Breast epithelium (tissue), 4 donors: ENCODE measurements around the gene DIS3L2. TPM values are rescaled to one million over a fixed set of nuclear protein-coding genes. Genes with fewer than 3 reads are reported as not detected.
A peak's percentile ranks its signal among the peaks of the same experiment; 100 is the strongest.

Experiments used
- DNase-seq, 2 donors: peaks; one replicate each; pipeline ENCODE4 v3.0.0-alpha.2; 2019; ENCODE audit warnings: low spot score in 2 of 2
- H3K27ac ChIP-seq, 2 donors: fragments of 200-600 bp; sonication (generic) in 1 of 2; one replicate each; pipeline ENCODE4 v1.5.1; 2016 to 2019; ENCODE audit warnings: mild to moderate bottlenecking in 1 of 2
- H3K27me3 ChIP-seq, 2 donors: fragments of 200-600 bp; sonication (generic) in 1 of 2; one replicate each; pipeline versions ENCODE4 v1.5.1 to v1.6.0; 2017 to 2019; ENCODE audit warnings: control low read depth in 1 of 2, mild to moderate bottlenecking in 1 of 2
- H3K36me3 ChIP-seq: fragments of 200-600 bp; one replicate; pipeline ENCODE4 v1.5.1; 2019
- H3K4me1 ChIP-seq, 2 donors: fragments of 200-600 bp; sonication (generic); one replicate each; pipeline ENCODE4 v1.5.1; 2016 to 2019; ENCODE audit warnings: control low read depth in 1 of 2
- H3K4me3 ChIP-seq, 3 donors: fragments of 200-600 bp; sonication (generic); 1 replicate in 2 of 3; 2 replicates in 1 of 3; pipeline ENCODE4 v1.5.1; 2016 to 2019; ENCODE audit warnings: mild to moderate bottlenecking in 3 of 3, moderate library complexity in 2 of 3
- H3K9me3 ChIP-seq, 2 donors: fragments of 200-600 bp; sonication (generic) in 1 of 2; one replicate each; pipeline ENCODE4 v1.5.1; 2016 to 2019; ENCODE audit warnings: control low read depth in 1 of 2
- POLR2A ChIP-seq: fragments of 450-650 bp; IDR thresholded peaks from one replicate; pipeline ENCODE4 v1.6.1; 2016; ENCODE audit warnings: antibody characterized with exemption, mild to moderate bottlenecking, moderate library complexity
- POLR2AphosphoS5 ChIP-seq, 3 donors: sonication (generic); formaldehyde crosslinking; IDR thresholded peaks; one replicate each; pipeline ENCODE4 v1.6.1; 2017; ENCODE audit warnings: antibody characterized with exemption in 3 of 3
- intact Hi-C: fragments of 100-400 bp; cut with DNase I; formaldehyde crosslinking; loops from one replicate; pipeline ENCODE4 v1.15.1; 2023; ENCODE audit warnings: low total_unique reads
- total RNA-seq, 3 donors: library from RNA; depleted of rRNA; stranded (reverse); fragments of >200 nt; gene quantifications; one replicate each; pipeline ENCODE4 v1.1.0, GENCODE V29; 2016
- TF ChIP-seq, protein P1 (sequence below), 3 donors: fragments of 450-650 bp; IDR thresholded peaks; one replicate each; pipeline ENCODE4 v1.5.1; 2016 to 2017; ENCODE audit warnings: antibody characterized with exemption in 3 of 3, mild to moderate bottlenecking in 3 of 3, moderate library complexity in 3 of 3

The DIS3L2 gene
- total RNA-seq, 3 donors from 2014 or later, result 19.2 to 38.9 (median 33.4) TPM

DNA sequence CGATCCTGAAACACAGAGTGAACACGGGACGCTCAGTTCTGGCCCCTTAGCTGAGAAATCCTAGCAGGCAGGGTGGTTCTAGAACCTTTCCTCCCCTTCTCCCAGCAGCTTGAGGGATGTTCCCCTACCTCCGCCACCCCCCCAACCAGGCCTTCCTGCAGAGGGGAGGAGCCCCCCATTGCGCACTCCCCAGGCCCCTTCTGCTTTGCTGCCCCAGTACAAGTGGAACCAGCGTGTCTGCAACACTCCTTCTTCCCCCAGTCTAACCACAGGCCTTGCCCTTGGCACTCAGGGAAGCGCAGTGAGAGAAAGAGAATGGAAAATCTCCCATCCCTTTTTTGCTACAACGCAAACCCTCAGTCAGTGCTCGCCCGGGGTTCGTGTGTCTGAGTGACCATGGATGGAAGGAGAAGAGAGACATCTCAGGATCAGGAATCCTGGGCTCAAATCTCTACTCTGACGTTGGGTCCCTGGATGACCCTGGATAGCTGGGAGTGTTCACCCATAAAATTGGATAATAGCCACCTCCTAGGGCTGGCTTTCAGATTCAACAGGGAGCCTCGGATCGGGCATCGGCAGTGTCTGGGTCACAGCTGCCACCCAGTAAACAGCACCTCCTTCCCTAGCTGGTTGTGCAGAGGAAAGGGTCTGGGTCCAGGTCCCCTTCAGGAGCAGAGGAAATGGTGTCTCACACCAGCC lies 39.1 kb upstream of the DIS3L2 start:
- no peak overlapping the region for H3K27ac ChIP-seq
- intact Hi-C loops, result loop anchor here (10.0 kb wide), 1 partner anchor 402 kb away; no protein-coding TSS in a partner anchor
- no peaks in the 10 kb centered on the region for H3K9me3 ChIP-seq
- H3K36me3 ChIP-seq, result no peaks in the 10 kb centered on the region
- peak in 1 of 2 donors; percentile 42 for DNase-seq
- no peak overlapping the region for H3K4me3 ChIP-seq
- no peak for TF ChIP-seq POLR2A
- TF ChIP-seq POLR2AphosphoS5 (IDR thresholded peaks at IDR 0.05), result no peak
- TF ChIP-seq, protein P1, sequence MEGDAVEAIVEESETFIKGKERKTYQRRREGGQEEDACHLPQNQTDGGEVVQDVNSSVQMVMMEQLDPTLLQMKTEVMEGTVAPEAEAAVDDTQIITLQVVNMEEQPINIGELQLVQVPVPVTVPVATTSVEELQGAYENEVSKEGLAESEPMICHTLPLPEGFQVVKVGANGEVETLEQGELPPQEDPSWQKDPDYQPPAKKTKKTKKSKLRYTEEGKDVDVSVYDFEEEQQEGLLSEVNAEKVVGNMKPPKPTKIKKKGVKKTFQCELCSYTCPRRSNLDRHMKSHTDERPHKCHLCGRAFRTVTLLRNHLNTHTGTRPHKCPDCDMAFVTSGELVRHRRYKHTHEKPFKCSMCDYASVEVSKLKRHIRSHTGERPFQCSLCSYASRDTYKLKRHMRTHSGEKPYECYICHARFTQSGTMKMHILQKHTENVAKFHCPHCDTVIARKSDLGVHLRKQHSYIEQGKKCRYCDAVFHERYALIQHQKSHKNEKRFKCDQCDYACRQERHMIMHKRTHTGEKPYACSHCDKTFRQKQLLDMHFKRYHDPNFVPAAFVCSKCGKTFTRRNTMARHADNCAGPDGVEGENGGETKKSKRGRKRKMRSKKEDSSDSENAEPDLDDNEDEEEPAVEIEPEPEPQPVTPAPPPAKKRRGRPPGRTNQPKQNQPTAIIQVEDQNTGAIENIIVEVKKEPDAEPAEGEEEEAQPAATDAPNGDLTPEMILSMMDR (IDR thresholded peaks at IDR 0.05), result no peak
- H3K27me3 ChIP-seq, result peaks cover 0 to 14% of the 10 kb centered on the region in 2 donors
- H3K4me1 ChIP-seq, result peaks cover 0 to 8% of the 10 kb centered on the region in 2 donors

DNA sequence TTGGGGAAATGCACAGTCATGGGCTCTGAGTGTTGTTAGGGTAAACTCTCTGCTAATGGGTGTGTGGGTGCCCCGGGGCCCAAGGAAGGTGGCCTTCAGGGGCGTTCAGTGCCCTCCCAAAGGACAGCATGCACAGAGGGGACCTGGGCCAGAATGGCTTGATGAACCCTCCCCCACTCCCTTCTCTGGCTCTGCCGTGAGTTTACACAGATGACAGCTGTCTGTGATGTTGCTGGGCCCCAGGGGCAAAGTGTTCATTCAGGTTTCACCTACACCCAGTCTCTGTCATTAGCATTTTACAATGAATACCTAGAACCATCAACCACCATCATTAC lies 38.5 kb upstream of the DIS3L2 start:
- Histone ChIP-seq H3K27ac (no peak overlapping the region), H3K4me1 (peaks cover 0 to 8% of the 10 kb centered on the region in 2 donors), H3K9me3 (no peaks in the 10 kb centered on the region), H3K36me3 (no peaks in the 10 kb centered on the region), H3K4me3 (no peak overlapping the region), H3K27me3 (peaks cover 0 to 17% of the 10 kb centered on the region in 2 donors)
- TF ChIP-seq, protein P1 (IDR thresholded peaks at IDR 0.05), result no peak
- TF ChIP-seq POLR2A (no peak), POLR2AphosphoS5 (IDR thresholded peaks at IDR 0.05) (no peak)
- peak in 1 of 2 donors; percentile 28 for DNase-seq
- intact Hi-C loops, result loop anchor here (10.0 kb wide), 1 partner anchor 402 kb away; no protein-coding TSS in a partner anchor

DNA sequence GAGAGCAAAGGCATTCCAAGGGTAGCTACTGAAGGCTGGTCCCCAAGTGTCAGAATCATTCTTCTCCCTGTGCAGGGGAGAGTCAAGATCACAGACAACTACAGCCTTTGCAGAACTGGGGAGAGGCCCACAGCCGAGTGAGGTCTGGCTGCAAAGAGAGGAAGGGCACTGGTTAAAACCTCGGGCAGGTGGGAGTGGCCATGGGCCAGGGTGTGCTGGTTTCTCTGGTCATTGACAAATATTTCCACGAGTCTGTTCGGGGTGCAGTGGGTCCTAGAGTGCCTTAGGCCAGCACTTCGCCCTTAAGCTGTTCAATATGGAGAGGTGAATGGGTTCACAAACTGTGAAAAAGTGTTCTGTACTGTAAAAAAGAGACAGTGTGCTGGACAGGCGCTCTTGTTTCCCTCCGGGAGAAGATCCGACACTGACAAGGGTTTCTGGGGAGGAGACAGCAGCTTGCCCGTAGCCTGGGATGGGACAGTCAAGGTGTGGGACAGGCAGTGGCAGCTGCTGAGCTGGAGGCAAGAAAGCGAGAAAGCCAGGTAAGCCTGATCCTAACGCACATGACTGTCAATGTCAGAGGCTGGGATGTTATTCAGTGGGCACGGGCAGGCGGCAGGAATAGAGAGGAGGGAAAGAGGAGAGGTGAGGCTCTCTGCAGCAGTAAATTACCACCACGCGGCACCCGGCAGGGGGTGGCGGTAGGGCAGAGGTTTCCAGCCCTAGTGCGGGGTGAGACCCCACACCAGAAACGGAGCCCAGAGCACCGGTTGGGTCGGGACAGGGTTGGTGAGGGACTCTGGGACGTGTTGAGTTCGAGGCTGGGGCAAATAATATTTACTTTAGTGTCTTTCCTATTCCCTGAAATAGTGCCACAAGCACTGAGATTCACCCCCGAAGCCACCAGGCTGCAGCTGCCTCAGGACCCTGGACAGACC lies 37.3 kb upstream of the DIS3L2 start:
- peaks cover 0 to 8% of the 10 kb centered on the region in 2 donors for H3K4me1 ChIP-seq
- H3K36me3 ChIP-seq, result no peaks in the 10 kb centered on the region
- DNase-seq, result peak in 1 of 2 donors; percentile 45
- H3K27me3 ChIP-seq, result peaks cover 0 to 17% of the 10 kb centered on the region in 2 donors
- peak overlapping the region in 1 of 3 donors; percentile 71 for H3K4me3 ChIP-seq
- no peaks in the 10 kb centered on the region for H3K9me3 ChIP-seq
- H3K27ac ChIP-seq, result no peak overlapping the region
- intact Hi-C loops, result loop anchor here (10.0 kb wide), 1 partner anchor 401 kb away; no protein-coding TSS in a partner anchor
- TF ChIP-seq POLR2AphosphoS5 (IDR thresholded peaks at IDR 0.05) (no peak), POLR2A (no peak)
- TF ChIP-seq, protein P1 (IDR thresholded peaks at IDR 0.05), result no peak

- Histone ChIP-seq H3K4me1 (peaks cover 0 to 8% of the 10 kb centered on the region in 2 donors), H3K4me3 (peak overlapping the region in 2 of 3 donors; percentile 49 to 71), H3K27ac (no peak overlapping the region), H3K27me3 (peaks cover 0 to 17% of the 10 kb centered on the region in 2 donors), H3K9me3 (no peaks in the 10 kb centered on the region), H3K36me3 (no peaks in the 10 kb centered on the region)
- DNase-seq, result no peak
- TF ChIP-seq, protein P1 (IDR thresholded peaks at IDR 0.05), result no peak
- no peak for TF ChIP-seq POLR2AphosphoS5 (IDR thresholded peaks at IDR 0.05)
- no peak for TF ChIP-seq POLR2A
- intact Hi-C loops, result loop anchor here (10.0 kb wide), 1 partner anchor 400 kb away; no protein-coding TSS in a partner anchor
Observed at GRCh38 chr2:231924889-231925275, 36.6 kb upstream of the DIS3L2 start.
